Epithelial cell of proximal tubule (primary cell): ENCODE data around the gene SNRK. TPM values are rescaled to one million over a fixed set of nuclear protein-coding genes. Genes with fewer than 3 reads are reported as not detected.

ENCODE experiments used
- DNase-seq: peaks from one replicate; pipeline ENCODE4 v3.0.0-alpha.2; 2011; ENCODE audit warnings: low read depth
- H3K4me3 ChIP-seq: 2 replicates; pipeline ENCODE4 v1.5.1; 2011; ENCODE audit warnings: low read depth, mild to moderate bottlenecking, low read length
- CTCF ChIP-seq: conservative IDR thresholded peaks from 2 replicates; pipeline ENCODE4 v1.5.1; 2012; ENCODE audit warnings: low read depth, mild to moderate bottlenecking, low read length
- total RNA-seq: library from RNA; depleted of rRNA; stranded (reverse); fragments of >200 nt; gene quantifications from 2 replicates; pipeline ENCODE4 v1.2.3, GENCODE V29; 2015

The SNRK gene
- total RNA-seq, 1 donor from 2014 or later = 12.9 TPM

GRCh38 chr3:43319376-43319775, 33.0 kb downstream of the SNRK start:
- TF ChIP-seq CTCF = no peak
- H3K4me3 ChIP-seq = no peak overlapping the region
- DNase-seq = no peak

- no peak for TF ChIP-seq CTCF
- no peak for DNase-seq
- H3K4me3 ChIP-seq = no peak overlapping the region
Observed at GRCh38 chr3:43319794-43320193, 33.5 kb downstream of the SNRK start.

- TF ChIP-seq CTCF = no peak
- H3K4me3 ChIP-seq = no peak overlapping the region
- no peak for DNase-seq
Observed at GRCh38 chr3:43320288-43320687, 33.9 kb downstream of the SNRK start.

- DNase-seq = no peak
- TF ChIP-seq CTCF = no peak
- H3K4me3 ChIP-seq = no peak overlapping the region
Observed at GRCh38 chr3:43323541-43323940, 37.2 kb downstream of the SNRK start.

- no peak overlapping the region for H3K4me3 ChIP-seq
- no peak for TF ChIP-seq CTCF
- no peak for DNase-seq
Observed at GRCh38 chr3:43326891-43327581, 40.7 kb downstream of the SNRK start.

GRCh38 chr3:43327582-43327979, 41.2 kb downstream of the SNRK start:
- TF ChIP-seq CTCF = no peak
- DNase-seq = no peak
- H3K4me3 ChIP-seq = no peak overlapping the region

- no peak for DNase-seq
- TF ChIP-seq CTCF = no peak
- no peak overlapping the region for H3K4me3 ChIP-seq
Observed at GRCh38 chr3:43328653-43329052, 42.3 kb downstream of the SNRK start.
